Naive B cell (primary cell): Measurements from ENCODE around the gene RAD52. TPM values are rescaled to one million over a fixed set of nuclear protein-coding genes. Genes with fewer than 3 reads are reported as not detected.

ENCODE experiments used
- ATAC-seq, 2 donors: fragments of 150-1000 bp; cut with Tn5 transposase; 2 replicates each; pipeline ENCODE4 v1.10.0; 2021; ENCODE audit warnings: low read depth in 2 of 2, mild to moderate bottlenecking in 2 of 2, moderate library complexity in 2 of 2
- DNase-seq: peaks from one replicate; pipeline ENCODE4 v3.0.0; 2022
- H3K27ac Mint-ChIP-seq, 6 donors: one replicate each; pipeline ENCODE4 v1.8.0; 2020 to 2022; ENCODE audit warnings: mild to moderate bottlenecking in 6 of 6, mixed read lengths in 6 of 6, moderate library complexity in 5 of 6, inconsistent platforms in 2 of 6
- H3K27me3 Mint-ChIP-seq, 3 donors: one replicate each; pipeline ENCODE4 v1.8.0; 2021 to 2022; ENCODE audit warnings: mixed read lengths in 3 of 3, mild to moderate bottlenecking in 1 of 3
- H3K36me3 Mint-ChIP-seq, 2 donors: one replicate each; pipeline ENCODE4 v1.8.0; 2020 to 2022; ENCODE audit warnings: mixed read lengths in 2 of 2, inconsistent platforms in 1 of 2, mild to moderate bottlenecking in 1 of 2
- H3K4me1 Mint-ChIP-seq, 3 donors: one replicate each; pipeline ENCODE4 v1.8.0; 2020 to 2022; ENCODE audit warnings: mixed read lengths in 3 of 3, inconsistent platforms in 1 of 3, mild to moderate bottlenecking in 1 of 3, moderate library complexity in 1 of 3
- H3K4me3 Mint-ChIP-seq, 8 donors: one replicate each; pipeline ENCODE4 v1.8.0; 2020 to 2022; ENCODE audit warnings: mild to moderate bottlenecking in 8 of 8, mixed read lengths in 8 of 8, moderate library complexity in 8 of 8, inconsistent platforms in 2 of 8
- H3K9me3 Mint-ChIP-seq, 7 donors: one replicate each; pipeline ENCODE4 v1.8.0; 2020 to 2022; ENCODE audit warnings: mixed read lengths in 7 of 7, mild to moderate bottlenecking in 5 of 7, inconsistent platforms in 2 of 7, moderate library complexity in 1 of 7
- polyA plus RNA-seq, 6 donors: library from polyadenylated mRNA; unstranded; fragments of 300-500 nt; fragmentation: Illumina TruSeq; gene quantifications; one replicate each; pipeline ENCODE4 v1.2.3, GENCODE V29; 2021; ENCODE audit warnings: low read depth in 6 of 6

Gene RAD52
- 10 to 100 TPM in 1 of 6 donors, 1 to 10 TPM in 4, under 1 TPM in 1; 0.09 to 13.3 (median 3.0) TPM for polyA plus RNA-seq

GRCh38 chr12:949453-950191 is at the start of gene RAD52:
Gene RAD52 (minus strand): TSS chr12:949694. CDS start chr12:933058, 16,636 bp downstream.
- peaks cover 21 to 41% (median 31%) of the 10 kb centered on the region in 3 donors for H3K4me1 Mint-ChIP-seq
- no peaks in the 10 kb centered on the region for H3K9me3 Mint-ChIP-seq
- no peaks in the 10 kb centered on the region for H3K36me3 Mint-ChIP-seq
- peak within 1 kb of the TSS; percentile 72 to 99 (median 98) for H3K27ac Mint-ChIP-seq
- ATAC-seq, result peak; percentile 78 to 81
- no peaks in the 10 kb centered on the region for H3K27me3 Mint-ChIP-seq
- H3K4me3 Mint-ChIP-seq, result peak within 1 kb of the TSS; percentile 86 to 99 (median 98)
- peak; percentile 96 for DNase-seq

GRCh38 chr12:998020-998874 is 48.8 kb upstream of the RAD52 start:
- ATAC-seq, result no peak
- peak overlapping the region in 1 of 8 donors; percentile 32 for H3K4me3 Mint-ChIP-seq
- H3K27ac Mint-ChIP-seq, result peak overlapping the region in 3 of 6 donors; percentile 15 to 76 (median 70)

GRCh38 chr12:997505-997904 is 48.0 kb upstream of the RAD52 start:
- Mint-ChIP-seq H3K4me3 (peak overlapping the region in 1 of 8 donors; percentile 32), H3K4me1 (peaks cover 21 to 29% (median 28%) of the 10 kb centered on the region in 3 donors), H3K9me3 (no peaks in the 10 kb centered on the region), H3K36me3 (peaks cover 0 to 6% of the 10 kb centered on the region in 2 donors), H3K27me3 (no peaks in the 10 kb centered on the region), H3K27ac (peak overlapping the region in 2 of 6 donors; percentile 15 to 74)
- DNase-seq (no peak), ATAC-seq (no peak)

More at GRCh38 chr12:998020-998874, 48.8 kb upstream of the RAD52 start:
- H3K4me1 Mint-ChIP-seq, result peaks cover 18 to 28% (median 28%) of the 10 kb centered on the region in 3 donors
- H3K27me3 Mint-ChIP-seq, result no peaks in the 10 kb centered on the region
- no peak for DNase-seq
- no peaks in the 10 kb centered on the region for H3K9me3 Mint-ChIP-seq
- peaks cover 0 to 6% of the 10 kb centered on the region in 2 donors for H3K36me3 Mint-ChIP-seq

GRCh38 chr12:996881-997280 is 47.4 kb upstream of the RAD52 start:
- H3K9me3 Mint-ChIP-seq, result no peaks in the 10 kb centered on the region
- ATAC-seq (no peak), DNase-seq (no peak)
- no peak overlapping the region for H3K4me3 Mint-ChIP-seq
- no peaks in the 10 kb centered on the region for H3K27me3 Mint-ChIP-seq
- H3K4me1 Mint-ChIP-seq, result peaks cover 26 to 35% (median 31%) of the 10 kb centered on the region in 3 donors
- no peak overlapping the region for H3K27ac Mint-ChIP-seq
- H3K36me3 Mint-ChIP-seq, result peaks cover 0 to 6% of the 10 kb centered on the region in 2 donors

- H3K27me3 Mint-ChIP-seq, result no peaks in the 10 kb centered on the region
- no peaks in the 10 kb centered on the region for H3K9me3 Mint-ChIP-seq
- no peak for ATAC-seq
- no peak for DNase-seq
- no peaks in the 10 kb centered on the region for H3K36me3 Mint-ChIP-seq
- peaks cover 33 to 51% (median 34%) of the 10 kb centered on the region in 3 donors for H3K4me1 Mint-ChIP-seq
- peak overlapping the region in 3 of 6 donors; percentile 48 to 95 (median 87) for H3K27ac Mint-ChIP-seq
- peak overlapping the region in 7 of 8 donors; percentile 78 to 99 (median 96) for H3K4me3 Mint-ChIP-seq
These were observed 43.2 kb upstream of the RAD52 start for GRCh38 chr12:992647-993046.

- peak overlapping the region; percentile 78 to 99 (median 95) for H3K4me3 Mint-ChIP-seq
- no peak for DNase-seq
- peak; percentile 14 to 63 for ATAC-seq
- H3K9me3 Mint-ChIP-seq, result no peaks in the 10 kb centered on the region
- no peaks in the 10 kb centered on the region for H3K27me3 Mint-ChIP-seq
- no peaks in the 10 kb centered on the region for H3K36me3 Mint-ChIP-seq
- H3K27ac Mint-ChIP-seq, result peak overlapping the region; percentile 87 to 98 (median 96)
- H3K4me1 Mint-ChIP-seq, result peaks cover 26 to 42% (median 30%) of the 10 kb centered on the region in 3 donors
These were observed 42.1 kb upstream of the RAD52 start for GRCh38 chr12:991350-992333.

- H3K27me3 Mint-ChIP-seq, result no peaks in the 10 kb centered on the region
- peak within 1 kb of the TSS; percentile 87 to 98 (median 96) for H3K27ac Mint-ChIP-seq
- ATAC-seq (peak; percentile 84 to 85), DNase-seq (peak; percentile 90)
- H3K9me3 Mint-ChIP-seq, result no peaks in the 10 kb centered on the region
- H3K36me3 Mint-ChIP-seq, result no peaks in the 10 kb centered on the region
- H3K4me1 Mint-ChIP-seq, result peaks cover 26 to 41% (median 29%) of the 10 kb centered on the region in 3 donors
- peak within 1 kb of the TSS; percentile 78 to 99 (median 95) for H3K4me3 Mint-ChIP-seq
These were observed 41.3 kb upstream of the RAD52 start, which contains the start of gene ERC1 for GRCh38 chr12:990661-991349. Gene ERC1 (plus strand): TSS chr12:991223. CDS start chr12:1027904, 36,681 bp downstream.

GRCh38 chr12:989751-990660 is 40.5 kb upstream of the RAD52 start:
- peaks cover 22 to 33% (median 26%) of the 10 kb centered on the region in 3 donors for H3K4me1 Mint-ChIP-seq
- ATAC-seq (peak; percentile 13 to 16), DNase-seq (no peak)
- no peaks in the 10 kb centered on the region for H3K27me3 Mint-ChIP-seq
- H3K27ac Mint-ChIP-seq, result peak overlapping the region; percentile 83 to 98 (median 90)
- H3K9me3 Mint-ChIP-seq, result no peaks in the 10 kb centered on the region
- peak overlapping the region; percentile 78 to 99 (median 92) for H3K4me3 Mint-ChIP-seq
- no peaks in the 10 kb centered on the region for H3K36me3 Mint-ChIP-seq

GRCh38 chr12:989051-989450 is 39.6 kb upstream of the RAD52 start:
- ATAC-seq (no peak), DNase-seq (no peak)
- no peaks in the 10 kb centered on the region for H3K27me3 Mint-ChIP-seq
- peak overlapping the region in 3 of 8 donors; percentile 37 to 95 (median 89) for H3K4me3 Mint-ChIP-seq
- peak overlapping the region in 4 of 6 donors; percentile 13 to 87 (median 51) for H3K27ac Mint-ChIP-seq
- no peaks in the 10 kb centered on the region for H3K36me3 Mint-ChIP-seq
- H3K4me1 Mint-ChIP-seq, result peaks cover 22 to 33% (median 26%) of the 10 kb centered on the region in 3 donors
- no peaks in the 10 kb centered on the region for H3K9me3 Mint-ChIP-seq

GRCh38 chr12:988646-989045 is 39.2 kb upstream of the RAD52 start:
- H3K36me3 Mint-ChIP-seq, result no peaks in the 10 kb centered on the region
- no peak for DNase-seq
- H3K9me3 Mint-ChIP-seq, result no peaks in the 10 kb centered on the region
- H3K4me1 Mint-ChIP-seq, result peaks cover 22 to 33% (median 26%) of the 10 kb centered on the region in 3 donors
- no peaks in the 10 kb centered on the region for H3K27me3 Mint-ChIP-seq
- no peak for ATAC-seq
- H3K4me3 Mint-ChIP-seq, result peak overlapping the region in 1 of 8 donors; percentile 89
- H3K27ac Mint-ChIP-seq, result peak overlapping the region in 1 of 6 donors; percentile 13

- ATAC-seq, result no peak
- Mint-ChIP-seq H3K27me3 (no peaks in the 10 kb centered on the region), H3K27ac (peak overlapping the region in 1 of 6 donors; percentile 36), H3K4me3 (no peak overlapping the region), H3K36me3 (no peaks in the 10 kb centered on the region), H3K9me3 (no peaks in the 10 kb centered on the region), H3K4me1 (peaks cover 0 to 4% (median 0%) of the 10 kb centered on the region in 3 donors)
- no peak for DNase-seq
These were observed 32.5 kb upstream of the RAD52 start for GRCh38 chr12:981961-982360.
